ENCODE results near the gene PPP3CA.

DNA sequence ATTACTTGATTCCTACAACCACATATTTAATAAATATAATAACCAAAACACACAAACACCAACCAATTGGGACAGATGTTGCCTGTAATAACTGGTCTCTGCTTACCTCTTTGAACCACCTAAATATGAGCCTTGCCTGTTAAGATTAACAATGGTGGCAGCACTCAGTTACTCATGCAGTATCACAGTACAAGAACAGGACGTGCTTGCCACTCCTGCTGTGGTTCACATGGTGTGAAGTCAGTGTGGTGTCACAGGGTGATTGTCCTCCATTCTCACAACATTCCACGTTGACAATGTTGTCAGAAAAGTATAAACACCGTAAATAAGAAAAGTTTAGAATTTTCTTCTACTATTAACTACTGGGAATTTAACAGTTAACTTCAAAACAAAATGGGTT, 365.0 kb downstream of the PPP3CA start:
- TF ChIP-seq CTCF (conservative IDR thresholded peaks at IDR 0.05 in 1 of 2, IDR thresholded peaks at IDR 0.05 in 1 of 2; ENCODE audit: low read depth in 1 of 2, low read length in 2 of 2) = no peak
- no peak for TF ChIP-seq EZH2 (IDR thresholded peaks at IDR 0.05; ENCODE audit: low read length, missing control alignments)
